Measurements from ENCODE around the gene RPAP2.
"Not testable (repeated sequence)": the region's sequence is repeated elsewhere in the genome, so short reads cannot be mapped to it uniquely, and the experiment has no call there.

RPAP2 gene

DNA sequence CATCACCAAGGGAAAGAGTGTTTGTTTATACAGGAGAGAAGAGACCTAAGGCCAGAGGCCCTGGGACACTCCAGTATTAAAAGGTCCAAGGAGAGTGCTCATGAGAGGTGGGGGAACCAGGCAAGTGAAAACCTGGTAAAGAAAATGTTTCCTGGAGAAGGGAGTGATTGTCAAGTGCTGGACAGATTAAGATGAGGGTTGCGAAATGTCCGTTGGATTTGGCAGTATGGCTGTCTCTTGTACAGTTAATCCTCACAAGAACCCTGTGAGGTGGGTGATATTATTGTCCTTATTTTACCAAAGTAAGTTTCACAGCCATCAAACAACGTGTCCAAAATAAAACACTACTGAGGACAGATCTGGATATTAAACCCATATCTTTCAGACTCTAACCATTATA is 44.2 kb downstream of the RPAP2 start:
- TF ChIP-seq, protein P1, sequence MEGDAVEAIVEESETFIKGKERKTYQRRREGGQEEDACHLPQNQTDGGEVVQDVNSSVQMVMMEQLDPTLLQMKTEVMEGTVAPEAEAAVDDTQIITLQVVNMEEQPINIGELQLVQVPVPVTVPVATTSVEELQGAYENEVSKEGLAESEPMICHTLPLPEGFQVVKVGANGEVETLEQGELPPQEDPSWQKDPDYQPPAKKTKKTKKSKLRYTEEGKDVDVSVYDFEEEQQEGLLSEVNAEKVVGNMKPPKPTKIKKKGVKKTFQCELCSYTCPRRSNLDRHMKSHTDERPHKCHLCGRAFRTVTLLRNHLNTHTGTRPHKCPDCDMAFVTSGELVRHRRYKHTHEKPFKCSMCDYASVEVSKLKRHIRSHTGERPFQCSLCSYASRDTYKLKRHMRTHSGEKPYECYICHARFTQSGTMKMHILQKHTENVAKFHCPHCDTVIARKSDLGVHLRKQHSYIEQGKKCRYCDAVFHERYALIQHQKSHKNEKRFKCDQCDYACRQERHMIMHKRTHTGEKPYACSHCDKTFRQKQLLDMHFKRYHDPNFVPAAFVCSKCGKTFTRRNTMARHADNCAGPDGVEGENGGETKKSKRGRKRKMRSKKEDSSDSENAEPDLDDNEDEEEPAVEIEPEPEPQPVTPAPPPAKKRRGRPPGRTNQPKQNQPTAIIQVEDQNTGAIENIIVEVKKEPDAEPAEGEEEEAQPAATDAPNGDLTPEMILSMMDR (IDR thresholded peaks at IDR 0.05; ENCODE audit: insufficient read depth, low read depth, low read length, missing control alignments) = no peak
- no peak overlapping the region for H3K4me3 ChIP-seq (ENCODE audit: low read length)
- no peak for DNase-seq (ENCODE audit: low read depth)

DNA sequence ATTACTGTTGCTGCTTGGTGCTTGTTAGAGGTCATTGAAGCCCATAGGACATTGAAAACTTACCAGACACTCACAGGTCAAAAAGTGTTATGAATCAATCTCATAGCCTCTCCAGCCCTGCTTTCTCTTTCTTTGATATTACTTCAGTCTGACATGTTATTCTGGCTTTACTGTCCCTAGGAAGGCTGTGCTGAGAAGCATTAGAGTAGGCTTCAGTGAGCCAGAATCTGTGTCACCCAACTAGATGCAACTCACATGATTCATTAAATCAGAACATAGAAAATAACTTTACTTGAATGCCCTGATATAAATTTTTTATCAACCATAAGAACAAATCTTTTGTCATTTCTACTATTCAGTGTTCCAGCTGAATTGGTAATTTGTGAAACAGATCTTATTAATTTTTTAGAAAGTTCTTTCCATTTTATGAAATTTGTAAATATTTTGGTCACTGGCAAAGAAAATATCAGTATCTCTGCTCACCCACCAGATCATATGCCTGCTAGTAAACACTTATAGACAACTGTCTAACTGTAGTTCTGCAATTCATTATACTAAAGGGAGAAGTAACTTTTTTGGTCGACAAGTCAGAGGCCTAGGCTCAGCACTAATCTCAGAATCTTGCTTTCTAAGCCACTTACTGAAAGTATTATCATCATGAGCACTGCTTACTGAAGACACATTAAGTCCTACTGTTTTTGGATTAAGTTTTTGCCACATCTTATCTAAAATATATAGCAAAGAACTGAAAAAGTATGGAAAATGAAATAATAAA is 48.2 kb downstream of the RPAP2 start:
- no peak for DNase-seq (ENCODE audit: low read depth)
- TF ChIP-seq, protein P1 (IDR thresholded peaks at IDR 0.05; ENCODE audit: insufficient read depth, low read depth, low read length, missing control alignments) = no peak

DNA sequence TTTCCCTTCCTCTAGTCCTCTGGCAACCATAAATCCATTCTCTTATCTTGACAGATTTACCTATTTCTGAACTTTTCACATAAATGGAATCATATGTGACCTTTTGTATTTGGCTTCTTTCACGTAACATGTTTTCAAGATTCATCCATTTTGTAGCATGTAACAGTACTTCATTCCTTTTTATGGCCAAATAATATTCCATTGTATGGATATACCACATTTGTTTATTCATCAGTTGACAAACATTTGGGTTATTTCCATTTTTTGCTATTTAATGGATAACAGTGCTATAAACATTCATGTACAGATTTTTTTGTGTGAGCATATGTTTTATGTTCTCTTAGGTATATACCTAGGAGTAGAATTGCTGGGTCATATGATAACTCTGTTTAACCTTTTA is 54.0 kb downstream of the RPAP2 start:
- no peak overlapping the region for H3K4me3 ChIP-seq (ENCODE audit: low read length)
- DNase-seq (ENCODE audit: low read depth) = no peak
- TF ChIP-seq, protein P1 (IDR thresholded peaks at IDR 0.05; ENCODE audit: insufficient read depth, low read depth, low read length, missing control alignments) = no peak

More for the DNA sequence above, 48.2 kb downstream of the RPAP2 start:
- no peak overlapping the region for H3K4me3 ChIP-seq (ENCODE audit: low read length)

DNA sequence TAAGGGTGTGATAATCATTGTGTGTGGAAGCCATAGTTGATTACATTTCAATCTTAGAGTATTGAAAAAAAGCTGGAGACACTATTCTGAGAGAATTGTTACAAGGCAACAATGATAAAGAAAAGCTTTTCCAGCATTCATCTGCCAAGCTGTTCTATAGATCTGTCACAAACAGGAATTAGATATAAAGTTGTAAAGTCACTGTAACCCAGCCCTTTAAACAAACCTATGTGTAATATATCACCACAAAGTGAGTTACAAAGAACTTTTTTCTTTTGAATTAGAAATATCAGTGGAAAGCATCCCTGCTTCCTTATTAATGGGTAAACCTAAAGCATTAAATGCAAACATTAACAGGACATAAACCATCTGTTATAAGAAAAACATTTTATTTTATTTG is 55.4 kb downstream of the RPAP2 start:
- no peak for DNase-seq (ENCODE audit: low read depth)
- no peak overlapping the region for H3K4me3 ChIP-seq (ENCODE audit: low read length)
- TF ChIP-seq, protein P1 (IDR thresholded peaks at IDR 0.05; ENCODE audit: insufficient read depth, low read depth, low read length, missing control alignments) = no peak

DNA sequence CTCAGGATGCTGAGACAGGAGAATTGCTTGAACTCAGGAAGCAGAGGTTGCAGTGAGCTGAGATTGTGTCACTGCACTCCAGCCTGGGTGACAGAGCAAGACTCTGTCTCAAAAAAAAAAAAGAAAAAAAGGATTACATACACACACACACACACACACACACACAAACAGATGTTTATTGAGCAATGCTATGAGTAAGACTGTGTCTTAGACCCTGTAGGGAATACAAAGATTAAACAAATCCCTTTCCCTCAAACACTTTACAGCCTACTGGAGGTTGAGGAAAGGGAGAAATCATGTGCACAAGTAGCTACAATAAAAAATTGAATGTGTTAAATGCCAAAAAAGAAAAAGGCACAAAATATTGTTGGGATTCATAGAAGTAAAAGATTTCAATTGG is 58.1 kb downstream of the RPAP2 start:
- TF ChIP-seq, protein P1 (IDR thresholded peaks at IDR 0.05; ENCODE audit: insufficient read depth, low read depth, low read length, missing control alignments) = no peak
- DNase-seq (ENCODE audit: low read depth) = peak; percentile 75
- no peak overlapping the region for H3K4me3 ChIP-seq (ENCODE audit: low read length)

DNA sequence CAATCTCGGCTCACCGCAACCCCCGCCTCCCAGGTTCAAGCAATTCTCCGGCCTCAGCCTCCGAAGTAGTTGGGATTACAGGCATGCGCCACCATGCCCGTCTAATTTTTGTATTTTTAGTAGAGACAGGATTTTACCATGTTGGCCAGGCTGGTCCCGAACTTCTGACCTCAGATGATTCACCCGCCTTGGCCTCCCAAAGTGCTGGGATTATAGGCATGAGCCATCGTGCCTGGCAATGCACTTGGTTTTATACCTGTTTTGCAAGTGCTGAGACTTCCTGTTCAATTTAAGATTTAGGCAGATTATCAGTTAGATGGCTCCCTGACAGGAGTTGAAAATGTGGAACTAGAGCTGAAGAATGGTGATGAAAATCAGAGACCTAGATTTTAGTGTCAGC is 60.5 kb downstream of the RPAP2 start:
- DNase-seq (ENCODE audit: low read depth) = peak; percentile 32
- H3K4me3 ChIP-seq (ENCODE audit: low read length) = not testable (repeated sequence)

DNA sequence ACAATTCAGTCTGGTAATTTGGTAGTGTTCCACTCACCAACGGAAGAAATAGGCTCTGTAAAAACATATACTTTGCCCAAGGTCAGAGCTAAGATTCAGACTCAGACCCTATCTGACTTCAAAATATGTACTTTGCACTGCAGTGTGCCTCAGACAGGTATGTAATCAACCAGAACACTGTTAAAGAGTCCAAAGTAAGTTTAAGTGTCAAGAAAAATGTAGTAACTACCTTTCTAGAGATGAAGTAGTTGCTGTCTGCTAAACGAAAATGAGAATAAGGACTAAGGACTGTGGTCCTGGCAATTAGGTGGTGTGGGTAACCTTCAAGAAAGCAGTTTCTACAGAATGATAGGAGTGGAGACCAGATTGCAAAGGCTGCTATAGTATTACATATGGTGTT is 61.1 kb downstream of the RPAP2 start:
- H3K4me3 ChIP-seq (ENCODE audit: low read length) = no peak overlapping the region
- TF ChIP-seq, protein P1 (IDR thresholded peaks at IDR 0.05; ENCODE audit: insufficient read depth, low read depth, low read length, missing control alignments) = no peak
- DNase-seq (ENCODE audit: low read depth) = no peak

Data from epithelial cell of esophagus (primary cell).